GM12875 (cell line): ENCODE data around the gene TSHZ3.

ENCODE experiments used
- H3K4me3 ChIP-seq: one replicate; pipeline ENCODE4 v1.5.1; 2011; ENCODE audit warnings: low read depth, low read length, control low read depth
- CTCF ChIP-seq: IDR thresholded peaks from 2 replicates; pipeline ENCODE4 v1.5.1; 2011; ENCODE audit warnings: low read depth, mild to moderate bottlenecking, control low read depth, inconsistent platforms, low read length, moderate library complexity, borderline replicate concordance; ENCODE audit not compliant: insufficient read depth

Gene TSHZ3

GRCh38 chr19:31312009-31312676 lies 37.1 kb downstream of the TSHZ3 start:
- no peak overlapping the region for H3K4me3 ChIP-seq
- no peak for TF ChIP-seq CTCF

GRCh38 chr19:31310432-31311133 lies 38.7 kb downstream of the TSHZ3 start:
- TF ChIP-seq CTCF = no peak
- no peak overlapping the region for H3K4me3 ChIP-seq

- TF ChIP-seq CTCF = no peak
- H3K4me3 ChIP-seq = no peak overlapping the region
Measured at GRCh38 chr19:31308781-31309180, 40.5 kb downstream of the TSHZ3 start.

GRCh38 chr19:31307071-31307669 lies 42.1 kb downstream of the TSHZ3 start:
- no peak for TF ChIP-seq CTCF
- no peak overlapping the region for H3K4me3 ChIP-seq

- TF ChIP-seq CTCF = no peak
- H3K4me3 ChIP-seq = no peak overlapping the region
Measured at GRCh38 chr19:31306006-31306753, 43.1 kb downstream of the TSHZ3 start.

GRCh38 chr19:31304831-31305312 lies 44.4 kb downstream of the TSHZ3 start:
- no peak overlapping the region for H3K4me3 ChIP-seq
- no peak for TF ChIP-seq CTCF
